T-helper 2 cell (primary cell): ENCODE data around the gene SOCS6.

ENCODE experiments used
- DNase-seq, 5 experiments: peaks; one replicate each; pipeline versions ENCODE4 v3.0.0 to v3.0.0-alpha.2; 2012 to 2022

Gene SOCS6

DNA sequence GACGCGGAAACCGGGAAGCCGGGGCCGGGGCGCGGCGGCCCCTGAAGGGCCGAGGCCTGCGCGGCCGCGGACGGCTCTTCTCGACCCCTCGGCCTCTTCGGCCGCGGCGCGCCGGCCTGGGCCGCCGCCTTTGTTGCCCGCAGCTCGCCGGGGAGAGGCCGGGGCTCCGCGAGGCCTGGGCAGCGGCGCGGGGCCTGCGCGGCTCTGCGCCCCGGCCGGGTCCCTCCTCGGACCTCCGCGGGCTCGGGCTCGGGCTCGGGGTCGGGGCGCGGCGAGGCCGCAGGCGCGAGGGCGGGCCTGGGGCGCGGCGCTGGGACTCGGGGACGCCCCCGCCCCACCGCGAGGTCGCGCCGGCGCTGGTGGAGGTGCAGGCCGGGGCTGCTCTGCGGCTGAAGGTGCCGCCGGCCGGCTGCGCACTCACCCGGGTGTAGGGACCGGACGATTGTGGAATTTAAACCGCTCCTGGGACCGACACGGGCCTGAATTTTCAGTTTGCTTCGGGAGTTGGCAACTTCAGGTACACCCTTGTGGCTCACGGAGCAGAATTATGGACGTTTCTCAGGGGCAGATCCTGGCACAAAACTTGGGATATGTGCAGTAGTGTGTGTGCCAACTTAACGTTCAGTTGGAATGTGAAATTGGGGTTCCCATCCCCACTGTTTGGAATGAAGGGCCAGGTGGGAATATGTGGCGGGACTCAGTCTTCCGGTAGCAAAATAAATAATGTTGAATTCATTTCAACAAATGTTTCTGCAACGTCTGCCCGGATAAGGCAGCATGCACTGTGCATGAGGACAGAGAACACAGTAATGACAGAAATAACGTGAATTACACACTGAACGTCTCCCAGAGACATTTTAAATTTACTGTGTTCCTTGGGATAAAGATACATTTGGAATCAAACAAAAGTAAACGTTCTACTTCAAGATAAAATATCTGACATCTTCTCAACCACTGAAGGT, 787 bp downstream of the SOCS6 start:
- DNase-seq: peak in 1 of 5 experiments; percentile 29

DNA sequence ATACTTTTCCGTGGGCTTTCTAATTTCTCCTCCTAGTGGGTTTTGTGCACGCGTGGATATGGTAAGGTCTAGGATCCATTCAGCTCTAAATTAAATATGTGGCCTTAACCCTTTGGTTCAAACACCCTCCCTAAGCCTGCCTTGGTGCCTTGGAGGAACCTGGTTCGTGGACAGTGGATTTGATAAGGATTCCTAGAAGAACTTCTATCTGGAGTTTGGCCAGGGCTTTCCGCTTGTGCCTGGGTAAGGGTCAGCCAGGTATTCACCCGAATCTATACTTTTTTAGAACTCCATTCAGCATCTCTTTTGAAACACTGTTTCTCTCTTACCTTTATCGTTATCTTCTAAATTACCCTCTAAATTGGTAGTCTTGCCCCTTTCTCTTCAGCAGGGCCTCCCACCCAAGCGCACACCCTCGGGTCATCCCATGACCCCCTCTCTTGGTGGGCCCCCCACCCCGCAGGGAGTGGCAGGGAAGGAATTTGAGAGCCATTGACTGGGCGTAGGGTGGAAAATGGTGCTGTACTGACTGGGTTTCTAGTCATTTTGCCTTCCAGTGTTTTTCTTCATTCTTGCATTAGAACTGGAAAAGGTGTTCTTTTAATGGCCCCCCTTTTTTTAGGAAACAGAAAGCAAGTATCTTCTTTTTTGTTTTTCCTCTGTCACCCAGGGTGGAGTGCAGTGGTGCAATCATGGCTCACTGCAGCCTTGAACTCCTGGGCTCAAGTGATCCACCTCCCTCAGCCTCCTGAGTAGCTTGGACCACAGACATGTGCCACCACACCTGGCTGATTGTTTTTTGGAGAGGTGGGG, 1.8 kb downstream of the SOCS6 start:
- DNase-seq: no peak

DNA sequence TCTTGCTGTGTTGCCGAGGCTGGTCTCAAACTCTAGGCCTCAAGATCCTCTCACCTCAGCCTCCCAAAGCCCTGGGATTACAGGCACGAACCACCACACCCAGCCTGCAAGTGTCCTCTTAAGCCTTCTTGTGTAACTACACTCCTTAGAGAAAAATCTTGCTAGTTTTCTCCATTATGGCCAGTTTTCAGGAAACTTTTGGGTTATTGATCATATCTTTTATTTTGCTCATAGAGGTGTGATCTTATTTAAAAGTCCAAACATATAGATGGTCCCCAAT, 2.4 kb downstream of the SOCS6 start:
- DNase-seq: no peak

DNA sequence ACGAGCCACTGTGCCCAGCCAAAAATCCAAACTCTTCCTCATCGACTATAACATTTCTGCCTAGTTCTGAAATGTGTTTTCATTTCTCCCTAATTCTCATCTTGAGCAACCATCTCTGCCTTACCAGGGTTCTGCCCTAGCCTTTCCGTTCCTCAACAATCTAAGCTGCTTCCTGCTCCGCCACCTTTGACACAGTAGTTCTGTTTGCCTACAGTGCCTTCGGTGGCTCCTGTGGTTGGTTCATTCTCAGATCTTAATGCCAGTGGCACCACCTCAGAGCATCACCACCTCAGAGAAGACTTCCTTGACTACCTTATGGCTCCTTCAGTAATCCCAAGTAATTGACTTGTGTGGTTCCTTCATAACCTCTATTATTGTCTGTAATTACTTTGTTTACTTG, 3.8 kb downstream of the SOCS6 start:
- DNase-seq: peak in 1 of 5 experiments; percentile 27

DNA sequence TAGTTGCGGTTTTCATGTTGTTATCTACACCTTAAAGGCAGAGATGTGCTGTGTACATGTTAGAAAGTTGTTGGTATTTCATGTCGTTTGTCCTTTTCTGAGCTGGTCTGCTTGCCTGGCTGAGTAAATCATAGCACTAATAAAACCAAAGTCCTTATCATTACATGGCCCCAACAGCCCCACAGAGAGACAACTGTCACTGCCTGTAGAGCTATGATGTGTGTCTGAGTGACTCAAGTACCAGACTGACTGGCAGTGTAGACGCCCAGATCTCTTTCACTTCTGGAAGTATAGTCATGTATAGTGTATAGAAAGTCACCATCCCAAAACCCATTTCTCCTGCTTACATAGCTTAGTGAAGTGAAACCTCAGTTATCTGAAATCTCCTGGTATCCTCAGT, 4.3 kb downstream of the SOCS6 start:
- peak in 1 of 5 experiments; percentile 9 for DNase-seq

DNA sequence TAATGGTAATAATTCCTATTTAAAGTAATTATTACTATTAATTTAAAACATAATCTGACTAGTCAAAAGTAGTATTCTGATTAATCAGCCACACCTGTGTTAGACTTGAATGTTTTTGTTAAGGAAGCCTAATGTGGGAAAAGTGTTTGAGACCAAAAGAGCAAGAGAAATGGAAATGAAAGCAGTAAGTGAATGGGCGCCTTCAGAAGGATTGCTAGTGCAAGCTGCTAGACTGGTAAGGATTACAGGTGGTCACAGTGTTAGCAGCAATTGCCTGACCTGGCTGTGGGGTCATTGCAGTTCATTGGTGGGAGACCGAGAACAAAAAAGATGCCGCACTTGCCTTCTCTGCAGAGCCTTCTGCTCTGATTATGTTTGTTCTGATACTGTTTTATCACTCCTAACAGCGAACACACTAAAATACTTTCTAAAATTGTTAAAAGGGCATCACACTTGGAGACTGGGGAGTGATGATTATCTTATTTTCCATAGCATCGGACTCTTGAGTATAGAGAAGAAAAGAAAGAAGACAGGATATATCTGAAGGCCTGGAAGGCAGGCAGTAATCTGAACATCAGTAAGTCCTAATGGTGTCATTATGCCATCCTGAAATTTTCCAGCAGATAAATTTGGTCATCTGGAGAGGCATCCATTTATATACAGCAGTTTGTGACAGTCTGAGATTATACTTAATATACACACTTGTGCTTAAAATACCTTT, 5.8 kb downstream of the SOCS6 start:
- DNase-seq: no peak

DNA sequence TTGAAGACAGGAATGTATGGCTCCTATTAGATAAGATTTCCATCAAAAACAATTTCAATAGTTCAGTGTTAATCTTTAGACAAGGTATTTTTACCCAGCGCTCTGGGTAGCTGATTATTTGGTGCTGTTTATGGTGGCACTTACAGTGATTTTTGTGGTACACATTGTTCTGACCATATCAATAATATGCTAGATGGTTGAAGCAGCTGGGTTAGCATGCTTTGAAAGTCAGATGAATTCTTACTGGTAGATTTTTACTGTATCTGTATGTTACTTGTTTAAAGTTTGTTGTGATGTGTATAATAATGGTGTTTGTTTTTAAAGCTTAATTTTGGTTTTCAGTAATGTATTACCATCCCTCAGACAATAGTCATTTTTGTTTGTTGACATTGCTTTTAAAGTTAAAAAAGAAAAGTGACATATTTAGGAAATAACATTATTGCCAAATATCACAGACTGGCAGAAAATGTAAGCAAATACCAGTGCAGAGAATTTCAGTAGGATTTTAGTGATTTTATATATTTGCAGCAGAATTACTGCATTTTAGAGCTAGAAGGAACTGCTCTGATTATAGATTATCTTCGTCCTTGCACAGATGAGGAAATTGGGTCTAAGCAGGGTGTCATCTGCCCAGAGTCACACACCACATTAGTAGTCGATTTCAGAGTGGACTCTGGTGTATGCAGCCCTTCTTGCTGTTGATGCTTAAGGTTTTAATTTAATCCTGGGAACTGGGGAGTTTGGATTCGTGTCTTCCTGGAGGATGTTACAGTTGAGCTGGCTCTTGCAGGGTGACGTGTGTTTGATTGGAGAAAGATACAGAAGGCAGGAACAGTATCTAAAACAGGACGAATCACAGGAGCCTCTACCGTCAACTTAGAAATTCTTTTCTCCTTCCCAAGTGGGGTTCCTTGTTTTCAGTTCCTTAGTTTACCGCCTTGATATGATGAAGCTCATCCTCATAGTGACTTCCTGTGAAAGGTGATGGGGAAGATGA, 6.6 kb downstream of the SOCS6 start:
- no peak for DNase-seq

DNA sequence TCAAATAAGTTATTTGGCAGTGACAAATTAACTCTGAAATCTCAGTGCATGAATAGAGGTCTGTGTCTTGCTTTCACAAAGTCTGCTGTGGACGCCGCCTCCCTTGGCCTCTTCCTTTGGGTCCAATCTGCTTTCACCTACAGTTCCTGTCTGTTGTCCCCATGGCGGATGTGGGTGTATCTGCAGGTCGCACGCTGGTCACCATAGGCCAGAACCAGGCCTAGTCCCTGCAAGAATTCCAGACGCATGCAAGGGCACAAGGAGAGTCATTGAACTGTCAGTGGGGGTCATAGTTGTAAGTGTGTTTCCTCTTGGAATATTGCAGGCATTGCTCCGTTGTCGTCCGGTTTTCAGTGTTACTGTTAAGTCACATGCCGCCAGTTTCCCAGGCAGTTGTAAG, 7.4 kb downstream of the SOCS6 start:
- no peak for DNase-seq

DNA sequence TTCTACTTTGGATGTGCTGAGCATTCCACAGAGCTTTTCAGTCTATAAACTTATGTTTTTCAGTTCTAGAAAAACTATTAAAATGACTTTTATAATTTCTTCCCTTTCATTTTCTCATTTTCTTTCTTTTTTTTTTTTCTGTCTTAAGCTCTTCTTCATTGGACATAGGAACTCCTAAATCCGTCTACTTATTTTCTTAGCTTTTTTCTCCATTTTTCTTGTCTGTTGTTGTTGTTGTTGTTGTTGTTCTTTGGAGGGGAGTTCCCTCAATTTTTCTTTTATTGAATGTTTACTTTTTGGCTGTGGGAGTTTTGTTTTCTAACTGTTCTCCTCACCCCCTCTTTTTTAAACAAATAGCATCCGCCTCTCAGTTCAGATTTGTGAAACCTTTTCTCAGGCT, 7.9 kb downstream of the SOCS6 start:
- DNase-seq: no peak

DNA sequence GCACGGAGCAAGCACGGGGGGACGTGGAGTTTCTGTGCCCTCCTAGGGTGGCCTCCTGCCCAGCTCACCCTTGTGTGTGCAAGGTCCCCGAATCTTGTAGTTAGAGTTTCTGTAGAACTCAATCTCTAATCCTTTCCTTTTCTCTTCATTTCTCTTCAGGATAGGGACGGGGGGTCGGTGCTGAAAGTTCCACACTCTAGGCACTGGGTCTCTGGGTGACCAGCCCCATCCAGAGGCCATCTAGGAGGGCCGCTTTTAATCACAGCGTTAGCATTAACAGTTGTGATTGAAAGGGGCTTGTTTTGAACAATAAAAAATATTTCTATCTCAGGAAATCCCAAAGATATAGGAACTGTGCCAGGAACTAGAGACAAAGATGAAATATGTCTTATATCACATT, 10.5 kb downstream of the SOCS6 start:
- DNase-seq: no peak

DNA sequence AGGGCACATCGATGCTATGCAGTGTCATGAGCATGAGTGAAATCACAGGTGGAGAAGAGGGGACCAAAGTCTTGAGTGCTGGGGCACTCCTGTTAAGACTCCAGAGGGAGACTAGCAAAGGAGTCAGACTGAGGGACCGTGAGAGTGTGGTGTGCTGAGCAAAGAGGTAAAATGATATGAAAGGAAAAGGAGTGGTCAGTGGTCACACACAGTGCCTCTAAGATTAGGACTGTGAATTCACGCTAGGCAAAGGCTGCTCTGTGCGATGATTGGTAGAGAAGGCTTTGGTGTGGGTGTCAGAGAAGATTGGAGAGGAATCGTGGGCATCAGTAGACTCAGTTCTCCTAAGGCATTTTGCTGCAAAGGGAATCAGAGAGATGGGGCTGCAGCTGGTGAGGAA, 12.8 kb downstream of the SOCS6 start:
- DNase-seq: no peak

DNA sequence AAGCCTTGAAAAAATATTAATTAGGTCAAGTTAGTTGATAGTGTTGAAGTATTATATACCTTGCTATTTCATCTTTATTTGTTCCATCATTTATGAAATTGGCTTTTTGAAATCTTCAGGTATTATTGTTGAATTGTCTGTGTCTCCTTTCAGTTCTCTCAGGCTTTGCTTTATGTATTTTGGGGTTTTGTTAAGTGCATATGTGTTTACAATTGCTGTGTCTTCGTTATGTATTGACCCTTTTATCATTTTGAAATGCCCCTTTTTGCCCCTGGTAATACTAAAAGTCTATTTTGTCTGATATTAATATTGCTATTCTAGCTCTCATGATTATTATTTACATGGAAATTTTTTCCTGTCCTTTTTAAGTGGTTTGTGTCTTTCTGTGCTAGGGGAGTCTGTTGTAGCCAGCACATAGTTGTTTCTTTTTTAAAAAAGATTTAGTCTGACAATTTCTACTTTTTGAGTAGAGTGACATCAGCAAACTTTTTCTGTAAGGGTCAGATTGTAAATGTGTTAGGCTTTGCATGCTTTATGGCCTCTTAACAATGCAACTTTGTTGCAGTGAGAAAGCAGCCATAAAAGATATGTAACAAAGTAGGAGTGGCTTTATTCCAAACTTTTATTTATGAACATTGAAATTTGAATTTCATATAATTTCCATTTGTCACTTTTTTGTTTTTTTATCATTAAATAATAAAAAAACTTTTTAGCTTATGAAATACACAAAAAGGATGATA, 19.9 kb downstream of the SOCS6 start:
- no peak for DNase-seq

DNA sequence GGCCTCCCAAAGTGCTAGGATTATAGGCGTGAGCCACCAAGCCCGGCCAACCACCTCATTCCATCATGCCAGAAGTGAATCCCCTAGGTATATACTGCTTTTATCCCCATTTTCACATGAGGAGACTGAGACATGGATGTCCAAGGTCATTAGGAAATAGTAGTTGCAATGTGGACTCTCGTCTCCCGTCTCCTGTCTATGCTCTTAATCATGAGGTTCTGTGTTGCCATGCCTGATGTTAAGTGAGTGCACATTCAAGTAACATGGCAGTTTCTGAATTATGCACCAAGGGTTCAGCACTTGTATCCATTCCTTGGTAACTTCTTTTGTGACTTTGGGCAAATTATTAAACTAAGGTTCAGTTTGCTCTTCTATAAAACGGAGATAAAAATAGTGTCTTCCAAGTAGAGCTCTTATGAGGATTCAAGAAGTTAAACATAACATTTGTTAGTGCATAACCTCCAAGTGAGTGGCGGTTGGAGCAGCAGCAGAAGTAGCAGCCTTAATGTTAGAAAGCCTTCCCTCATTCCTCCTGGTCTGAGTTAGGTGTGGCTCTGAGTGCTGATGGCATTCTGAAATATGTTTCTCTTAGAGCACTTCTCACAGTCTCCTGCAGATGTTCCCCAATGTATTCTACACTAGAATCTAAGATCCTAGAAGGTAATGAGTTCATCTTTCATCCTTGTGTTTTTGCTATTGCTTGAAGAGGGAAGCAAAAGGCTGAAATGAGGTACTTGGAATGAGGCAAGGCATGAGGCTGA, 21.9 kb downstream of the SOCS6 start:
- DNase-seq: no peak

DNA sequence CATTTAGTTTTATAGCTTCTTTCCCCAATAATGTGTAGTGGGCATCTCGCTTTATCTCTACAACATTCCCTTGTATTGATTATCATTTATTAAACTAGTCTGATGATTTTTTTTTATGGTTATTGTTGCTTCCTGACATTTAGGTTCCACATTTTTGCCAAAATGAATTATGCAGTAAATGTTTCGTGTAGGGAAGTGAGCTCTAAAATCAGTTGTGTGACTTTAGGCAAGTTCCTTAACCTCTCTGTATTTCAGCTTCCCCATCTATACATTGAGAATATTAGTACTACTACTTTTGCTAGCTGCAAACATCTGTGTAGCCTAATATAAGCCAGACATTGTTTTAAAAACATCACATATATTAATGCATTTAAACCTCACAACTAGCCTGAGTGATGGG, 22.9 kb downstream of the SOCS6 start:
- DNase-seq: no peak

DNA sequence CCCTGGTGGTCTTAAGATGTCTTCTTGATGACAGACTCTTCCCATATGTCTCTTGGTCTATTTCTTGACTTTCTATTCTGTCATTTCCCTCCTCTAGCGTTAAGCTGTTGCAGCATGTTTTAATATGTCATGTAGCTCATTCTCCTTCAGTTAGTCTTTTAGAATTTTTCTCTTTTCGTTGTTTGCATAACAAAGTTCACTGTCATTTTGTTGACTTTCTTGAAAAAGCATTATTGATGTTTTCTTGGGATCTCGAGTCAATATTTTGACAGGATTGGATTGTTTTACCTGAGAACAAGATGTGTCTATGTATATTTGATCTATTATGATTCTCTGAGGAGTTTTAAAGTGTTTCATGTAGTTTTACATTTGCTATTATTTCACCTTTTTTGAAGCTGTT, 24.8 kb downstream of the SOCS6 start:
- no peak for DNase-seq

DNA sequence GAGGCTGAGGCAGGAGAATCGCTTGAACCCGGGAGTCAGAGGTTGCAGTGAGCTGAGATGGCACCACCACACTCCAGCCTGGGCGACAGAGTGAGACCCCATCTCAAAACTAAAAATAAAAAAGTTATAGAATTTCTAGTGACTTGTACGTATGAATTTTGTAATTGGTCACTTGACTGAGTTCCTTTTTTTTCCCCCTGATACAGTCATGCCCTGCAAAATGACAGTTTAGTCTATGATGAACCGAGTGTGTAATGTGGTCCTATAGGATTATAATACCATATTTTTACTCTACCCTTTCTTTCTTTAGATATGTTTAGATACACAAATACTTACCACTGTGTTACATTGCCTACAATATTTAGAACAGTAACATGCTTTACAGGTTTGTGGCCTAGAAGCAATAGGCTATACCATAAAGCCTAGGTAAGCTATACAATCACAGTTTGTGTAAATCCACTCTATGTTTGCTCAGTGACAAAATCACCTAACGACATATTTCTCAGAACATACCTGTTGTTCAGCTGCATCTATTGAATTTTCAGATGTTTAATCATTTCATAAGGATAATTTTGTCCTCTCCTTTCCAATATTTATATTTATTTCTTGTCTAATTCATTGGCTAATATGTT, 25.4 kb downstream of the SOCS6 start:
- DNase-seq: no peak

DNA sequence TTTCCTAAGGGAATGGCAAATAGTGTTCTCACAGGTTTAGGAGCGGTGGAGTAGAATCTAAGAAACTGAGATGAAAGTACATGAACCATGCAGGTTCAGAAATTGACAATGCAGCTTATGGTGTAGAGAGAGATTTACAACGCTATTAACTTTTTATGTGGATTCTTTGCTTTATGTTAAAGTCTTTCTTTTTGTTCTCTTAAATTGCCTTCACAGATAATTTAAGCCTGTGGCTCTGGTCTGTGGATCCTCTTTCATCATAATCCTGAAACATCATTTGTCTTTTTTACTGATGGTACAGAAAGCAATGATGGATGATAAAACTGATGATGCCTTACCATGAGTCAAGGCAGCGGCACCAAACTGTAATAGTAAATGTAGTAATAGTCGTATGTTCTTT, 30.3 kb downstream of the SOCS6 start:
- DNase-seq: no peak

DNA sequence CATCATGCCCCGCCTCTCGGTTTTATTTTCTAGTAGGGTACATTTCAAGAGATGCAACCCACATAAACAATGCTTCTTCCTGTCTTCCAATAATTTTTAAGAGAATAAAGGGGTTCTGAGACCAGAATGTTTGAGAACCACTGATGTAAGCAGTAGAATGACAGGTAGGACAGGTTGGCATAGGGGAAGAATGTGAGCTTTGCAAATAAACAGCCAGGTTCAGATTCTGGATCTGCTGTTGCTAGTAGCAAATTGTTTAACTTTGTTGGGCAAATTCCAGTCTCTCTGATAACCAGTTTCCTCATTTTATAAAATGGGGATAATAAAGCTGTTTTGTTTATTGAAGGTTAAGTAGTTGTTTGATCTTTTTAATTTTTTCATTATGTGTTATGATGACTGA, 32.8 kb downstream of the SOCS6 start:
- no peak for DNase-seq

DNA sequence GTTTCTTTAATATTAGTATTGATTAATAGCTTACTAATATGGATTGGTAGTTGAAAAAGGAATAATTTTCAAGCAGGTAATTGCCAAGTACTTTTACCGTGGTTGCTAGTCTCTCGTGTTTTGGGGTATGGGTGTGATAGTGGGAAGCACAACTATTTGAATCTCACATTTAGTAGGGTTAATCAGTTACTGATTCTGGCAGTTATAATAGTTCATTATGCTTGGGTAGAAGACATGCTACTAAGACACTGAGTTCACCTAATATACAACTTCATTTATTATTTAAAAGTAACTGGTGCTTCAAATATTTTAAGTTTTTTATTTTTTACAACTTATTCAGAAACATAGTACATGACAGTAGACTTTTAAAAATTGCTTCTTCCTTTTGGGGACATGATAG, 33.5 kb downstream of the SOCS6 start:
- no peak for DNase-seq

DNA sequence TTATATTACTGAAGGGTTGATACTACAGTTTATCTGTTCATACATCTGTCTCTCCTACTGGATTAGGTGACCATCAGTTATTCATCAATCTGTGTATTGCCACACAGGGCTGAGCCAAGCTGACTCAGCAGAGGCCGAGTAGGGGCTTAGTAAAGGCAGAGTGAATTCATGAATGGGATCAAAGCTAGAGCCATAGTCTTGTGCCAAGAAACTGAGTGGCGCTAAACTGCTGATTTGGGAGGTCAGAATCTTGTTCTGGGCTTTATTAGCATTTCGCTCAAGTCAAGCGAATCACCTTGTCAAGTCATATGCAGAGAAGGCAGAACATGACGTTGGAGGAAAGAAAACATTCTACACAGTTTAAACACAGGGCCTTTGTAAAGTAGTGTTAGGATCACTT, 34.1 kb downstream of the SOCS6 start:
- no peak for DNase-seq
